Upper lobe of left lung (tissue), 6 donors: ENCODE data around the gene MVP. TPM values are rescaled to one million over a fixed set of nuclear protein-coding genes. Genes with fewer than 3 reads are reported as not detected.

Experiments
- ATAC-seq, 2 donors: fragments of 200-7000 bp; cut with Tn5 transposase; one replicate each; pipeline ENCODE4 v1.9.1; 2022; ENCODE audit warnings: mild to moderate bottlenecking in 2 of 2, moderate library complexity in 2 of 2; ENCODE audit not compliant: low FRiP score in 2 of 2
- DNase-seq, 2 donors: peaks; one replicate each; pipeline ENCODE4 v3.0.0-alpha.2; 2019 to 2020
- H3K27ac ChIP-seq, 4 donors: fragments of 200-600 bp; sonication (generic); one replicate each; pipeline ENCODE4 v1.5.1; 2016 to 2019
- H3K27me3 ChIP-seq, 4 donors: fragments of 200-600 bp; sonication (generic); one replicate each; pipeline ENCODE4 v1.5.1; 2017 to 2019
- H3K36me3 ChIP-seq, 4 donors: fragments of 200-600 bp; sonication (generic); one replicate each; pipeline ENCODE4 v1.5.1; 2016 to 2019
- H3K4me1 ChIP-seq, 4 donors: fragments of 200-600 bp; sonication (generic); one replicate each; pipeline ENCODE4 v1.5.1; 2018 to 2019
- H3K4me3 ChIP-seq, 4 donors: fragments of 200-600 bp; sonication (generic); one replicate each; pipeline ENCODE4 v1.5.1; 2017 to 2019; ENCODE audit warnings: mild to moderate bottlenecking in 2 of 4, moderate library complexity in 1 of 4
- H3K9me3 ChIP-seq, 4 donors: fragments of 200-600 bp; sonication (generic); one replicate each; pipeline ENCODE4 v1.5.1; 2018 to 2019
- CTCF ChIP-seq, 6 experiments: fragments of 450-650 bp in 4 of 6; fragments of 200-600 bp in 2 of 6; sonication (generic) in 2 of 6; IDR thresholded peaks; one replicate each; pipeline ENCODE4 v1.5.1; 2016 to 2019; ENCODE audit warnings: antibody characterized with exemption in 6 of 6
- EP300 ChIP-seq, 4 donors: sonication (generic); formaldehyde crosslinking; IDR thresholded peaks; one replicate each; pipeline ENCODE4 v1.5.1; 2017; ENCODE audit warnings: antibody characterized with exemption in 4 of 4, control low read depth in 2 of 4
- POLR2A ChIP-seq, 4 donors: fragments of 450-650 bp; IDR thresholded peaks; one replicate each; pipeline ENCODE4 v1.5.1; 2016 to 2017; ENCODE audit warnings: antibody characterized with exemption in 4 of 4, mild to moderate bottlenecking in 2 of 4
- POLR2AphosphoS5 ChIP-seq, 2 donors: sonication (generic); formaldehyde crosslinking; IDR thresholded peaks; one replicate each; pipeline ENCODE4 v1.5.1; 2017; ENCODE audit warnings: antibody characterized with exemption in 2 of 2
- WGBS, 2 donors: methylation state at CpG; one replicate each; pipeline ENCODE4 v1.1.5; 2017 to 2018; 5-methylcytosine and 5-hydroxymethylcytosine counted together
- total RNA-seq, 6 donors: library from RNA; depleted of rRNA in 4 of 6; stranded (reverse); fragments of >200 nt in 4 of 6; gene quantifications; one replicate each; pipeline versions ENCODE4 v1.1.0 to v1.2.1, GENCODE V29; 2016 to 2021
- donor health status: DM: no; HTN: no; CAD: no; lungs with moderate emphysema.
- donor health status: DM: no; HTN: yes; CAD: no; lungs with severe emphysema.

MVP gene
- total RNA-seq, 6 donors from 2014 or later, result 260 to 411 (median 312) TPM

- Histone ChIP-seq H3K36me3 (peaks cover 44 to 99% (median 93%) of the 10 kb centered on the region in 4 donors), H3K27ac (no peak overlapping the region), H3K9me3 (no peaks in the 10 kb centered on the region), H3K27me3 (no peaks in the 10 kb centered on the region), H3K4me3 (no peak overlapping the region), H3K4me1 (peaks cover 0 to 20% (median 9%) of the 10 kb centered on the region in 4 donors)
- no peak for TF ChIP-seq POLR2AphosphoS5 (IDR thresholded peaks at IDR 0.05)
- TF ChIP-seq POLR2A (IDR thresholded peaks at IDR 0.05), result no peak
- TF ChIP-seq CTCF (IDR thresholded peaks at IDR 0.05), result no peak
- no peak for TF ChIP-seq EP300 (IDR thresholded peaks at IDR 0.05)
- DNase-seq (no peak), ATAC-seq (no peak)
- 90 to 95% methylated on average over 5 to 9 of the region's 9 CpGs for WGBS, 2 donors
Observed at GRCh38 chr16:29842732-29843346, 22.6 kb downstream of the MVP start.

GRCh38 chr16:29843931-29844330 is 23.7 kb downstream of the MVP start:
- H3K36me3 ChIP-seq, result peaks cover 45 to 96% (median 89%) of the 10 kb centered on the region in 4 donors
- no peak for ATAC-seq
- H3K4me1 ChIP-seq, result peaks cover 0 to 20% (median 13%) of the 10 kb centered on the region in 4 donors
- H3K4me3 ChIP-seq, result no peak overlapping the region
- H3K27me3 ChIP-seq, result no peaks in the 10 kb centered on the region
- whole genome bisulfite sequencing, 2 donors, result 96 to 97% methylated on average over 8 of the region's 8 CpGs
- H3K27ac ChIP-seq, result peak overlapping the region; percentile 12 to 61 (median 48)
- DNase-seq, result no peak
- TF ChIP-seq POLR2A (IDR thresholded peaks at IDR 0.05) (no peak), POLR2AphosphoS5 (IDR thresholded peaks at IDR 0.05) (no peak), EP300 (IDR thresholded peaks at IDR 0.05) (no peak), CTCF (IDR thresholded peaks at IDR 0.05) (no peak)
- H3K9me3 ChIP-seq, result no peaks in the 10 kb centered on the region

GRCh38 chr16:29844575-29845331 is 24.5 kb downstream of the MVP start:
- H3K27ac ChIP-seq, result peak overlapping the region; percentile 12 to 65 (median 60)
- WGBS, 2 donors, result 88% methylated on average over 26 of the region's 28 CpGs
- peak; percentile 75 to 87 for DNase-seq

GRCh38 chr16:29845656-29846055 is 25.4 kb downstream of the MVP start:
- Histone ChIP-seq H3K9me3 (no peaks in the 10 kb centered on the region), H3K4me3 (no peak overlapping the region), H3K4me1 (peaks cover 4 to 27% (median 16%) of the 10 kb centered on the region in 4 donors), H3K36me3 (peaks cover 36 to 79% (median 73%) of the 10 kb centered on the region in 4 donors), H3K27ac (peak overlapping the region in 3 of 4 donors; percentile 55 to 65 (median 65)), H3K27me3 (no peaks in the 10 kb centered on the region)
- DNase-seq, result peak; percentile 68 to 75
- TF ChIP-seq CTCF (IDR thresholded peaks at IDR 0.05) (no peak), POLR2A (IDR thresholded peaks at IDR 0.05) (no peak), POLR2AphosphoS5 (IDR thresholded peaks at IDR 0.05) (no peak), EP300 (IDR thresholded peaks at IDR 0.05) (no peak)
- 69 to 86% methylated on average over 13 to 16 of the region's 18 CpGs for WGBS, 2 donors
- no peak for ATAC-seq

More at GRCh38 chr16:29844575-29845331, 24.5 kb downstream of the MVP start:
- TF ChIP-seq EP300 (IDR thresholded peaks at IDR 0.05) (peak in 2 of 4 donors; percentile 46 to 65), POLR2A (IDR thresholded peaks at IDR 0.05) (no peak), POLR2AphosphoS5 (IDR thresholded peaks at IDR 0.05) (peak in 1 of 2 donors; percentile 16)
- Histone ChIP-seq H3K36me3 (peaks cover 45 to 88% (median 82%) of the 10 kb centered on the region in 4 donors), H3K9me3 (no peaks in the 10 kb centered on the region), H3K27me3 (no peaks in the 10 kb centered on the region), H3K4me3 (no peak overlapping the region), H3K4me1 (peaks cover 4 to 27% (median 15%) of the 10 kb centered on the region in 4 donors)
- peak; percentile 14 to 61 for ATAC-seq
